ENCODE results near the gene RNF39.

- TF ChIP-seq CTCF (conservative IDR thresholded peaks at IDR 0.05; ENCODE audit: low read depth in 2 of 2) (no peak), POLR2AphosphoS5 (IDR thresholded peaks at IDR 0.05; ENCODE audit: low read depth) (no peak), EZH2phosphoT487 (IDR thresholded peaks at IDR 0.05; ENCODE audit: unreplicated experiment) (no peak), CREB1 (CRISPR knock-in tag; IDR thresholded peaks at IDR 0.05; ENCODE audit: low read depth) (no peak), EZH2 (IDR thresholded peaks at IDR 0.05; ENCODE audit: low read depth, unreplicated experiment) (no peak), STAT1 (IDR thresholded peaks at IDR 0.05; ENCODE audit: unreplicated experiment) (no peak), ZNF331 (CRISPR knock-in tag; IDR thresholded peaks at IDR 0.05; ENCODE audit: low read depth) (no peak)
These were observed 16.2 kb upstream of the RNF39 start for GRCh38 chr6:30091577-30092381.
